Fibroblast of lung (primary cell): Measurements from ENCODE around the gene WDR43.

Source experiments
- EZH2 ChIP-seq: IDR thresholded peaks from 2 replicates; pipeline ENCODE4 v1.5.1; 2012; ENCODE audit warnings: low read length, control low read depth, mild to moderate bottlenecking; ENCODE audit errors: missing control alignments
- TF ChIP-seq, protein P1 (sequence below), 2 donors: IDR thresholded peaks in 1 of 2; conservative IDR thresholded peaks in 1 of 2; 1 replicate in 1 of 2; 2 replicates in 1 of 2; pipeline ENCODE4 v1.5.1; 2011 to 2012; ENCODE audit warnings: low read length in 2 of 2, control low read depth in 1 of 2, inconsistent platforms in 1 of 2, low read depth in 1 of 2, mild to moderate bottlenecking in 1 of 2

DNA sequence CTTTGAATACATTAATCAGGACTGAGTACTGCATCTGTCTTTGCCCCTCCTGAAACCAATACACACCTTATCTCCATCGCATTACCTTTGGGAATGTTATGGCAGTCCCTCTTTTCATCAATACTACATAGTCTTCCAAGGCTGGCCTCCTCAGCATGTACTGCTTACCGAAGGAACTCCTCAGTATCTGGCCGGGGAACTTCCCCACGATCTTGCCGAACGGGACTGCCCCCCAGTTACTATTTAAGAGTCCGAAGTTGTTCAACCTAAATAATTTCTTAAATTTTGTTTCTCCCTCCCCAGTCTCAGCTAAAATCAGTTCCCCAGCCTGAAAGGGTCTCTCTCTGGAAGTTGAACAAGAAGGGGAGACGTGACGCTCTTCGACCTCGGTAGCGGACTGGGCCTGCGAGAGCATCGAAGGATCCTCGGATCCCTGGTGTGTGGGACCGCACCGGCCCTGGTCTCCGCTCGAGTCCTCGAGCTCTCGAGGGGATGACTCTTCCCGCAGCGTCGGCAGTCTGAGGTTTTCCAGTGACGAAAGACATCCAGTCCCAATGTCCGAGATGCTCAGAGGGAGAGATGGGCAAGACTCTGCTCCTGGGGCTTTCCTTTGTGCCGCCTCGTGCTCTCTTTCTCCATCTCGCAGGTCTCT, 24.8 kb upstream of the WDR43 start:
- TF ChIP-seq, protein P1, sequence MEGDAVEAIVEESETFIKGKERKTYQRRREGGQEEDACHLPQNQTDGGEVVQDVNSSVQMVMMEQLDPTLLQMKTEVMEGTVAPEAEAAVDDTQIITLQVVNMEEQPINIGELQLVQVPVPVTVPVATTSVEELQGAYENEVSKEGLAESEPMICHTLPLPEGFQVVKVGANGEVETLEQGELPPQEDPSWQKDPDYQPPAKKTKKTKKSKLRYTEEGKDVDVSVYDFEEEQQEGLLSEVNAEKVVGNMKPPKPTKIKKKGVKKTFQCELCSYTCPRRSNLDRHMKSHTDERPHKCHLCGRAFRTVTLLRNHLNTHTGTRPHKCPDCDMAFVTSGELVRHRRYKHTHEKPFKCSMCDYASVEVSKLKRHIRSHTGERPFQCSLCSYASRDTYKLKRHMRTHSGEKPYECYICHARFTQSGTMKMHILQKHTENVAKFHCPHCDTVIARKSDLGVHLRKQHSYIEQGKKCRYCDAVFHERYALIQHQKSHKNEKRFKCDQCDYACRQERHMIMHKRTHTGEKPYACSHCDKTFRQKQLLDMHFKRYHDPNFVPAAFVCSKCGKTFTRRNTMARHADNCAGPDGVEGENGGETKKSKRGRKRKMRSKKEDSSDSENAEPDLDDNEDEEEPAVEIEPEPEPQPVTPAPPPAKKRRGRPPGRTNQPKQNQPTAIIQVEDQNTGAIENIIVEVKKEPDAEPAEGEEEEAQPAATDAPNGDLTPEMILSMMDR (conservative IDR thresholded peaks at IDR 0.05 in 1 of 2, IDR thresholded peaks at IDR 0.05 in 1 of 2; ENCODE audit: low read depth in 1 of 2, low read length in 2 of 2) = no peak
- no peak for TF ChIP-seq EZH2
